Measurements from ENCODE around the gene PRKCA. TPM values are rescaled to one million over a fixed set of nuclear protein-coding genes. Genes with fewer than 3 reads are reported as not detected.

Gene PRKCA
- total and polyA plus RNA-seq, 2 donors from 2014 or later, result 8.0 to 50.8 TPM

DNA sequence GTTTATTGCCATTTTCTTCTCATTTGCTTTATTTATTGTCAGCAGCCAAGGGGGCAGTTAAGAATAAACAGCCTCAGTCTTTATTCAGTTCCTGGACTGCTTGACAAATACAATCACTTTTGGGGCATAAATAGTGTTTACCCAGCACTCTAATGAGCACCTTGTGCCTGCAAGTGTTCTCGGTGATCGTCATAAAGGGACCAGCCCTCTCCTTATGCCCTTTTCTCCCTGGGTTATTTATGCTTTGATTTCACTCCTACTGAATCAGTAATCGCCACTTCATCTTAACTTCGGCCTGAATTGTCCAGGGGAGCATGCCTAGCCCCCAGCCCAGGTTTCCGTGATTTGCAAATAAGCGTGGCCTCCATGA, 476.8 kb downstream of the PRKCA start:
- DNase-seq (no peak), FAIRE-seq (no peak)
- Histone ChIP-seq H3K27ac (ENCODE audit: low read depth in 2 of 2, low read length in 2 of 2) (no peak overlapping the region), H3K36me3 (ENCODE audit: control insufficient read depth in 2 of 3, insufficient read depth in 3 of 3, low read length in 3 of 3) (no peaks in the 10 kb centered on the region), H3K9me3 (ENCODE audit: control insufficient read depth in 2 of 3, insufficient read depth in 1 of 3, low read length in 3 of 3) (no peaks in the 10 kb centered on the region), H3K4me1 (ENCODE audit: control insufficient read depth in 2 of 3, insufficient read depth in 2 of 3, low read depth in 1 of 3, low read length in 3 of 3) (peaks cover 5 to 14% (median 6%) of the 10 kb centered on the region in 3 donors), H3K4me3 (ENCODE audit: low read length in 3 of 3) (no peak overlapping the region), H3K9ac (ENCODE audit: low read length in 3 of 3) (no peak overlapping the region), H3K27me3 (ENCODE audit: control insufficient read depth, insufficient read depth, low read length) (no peaks in the 10 kb centered on the region)
- TF ChIP-seq CTCF (IDR thresholded peaks at IDR 0.05; ENCODE audit: borderline replicate concordance, extremely low read depth, insufficient read depth), result no peak
- intact Hi-C loops (cut with DNase I), result no loop called here

GRCh38 chr17:66781135-66781534, 478.7 kb downstream of the PRKCA start:
- TF ChIP-seq CTCF (IDR thresholded peaks at IDR 0.05; ENCODE audit: borderline replicate concordance, extremely low read depth, insufficient read depth), result no peak
- H3K4me3 ChIP-seq (ENCODE audit: low read length in 3 of 3), result no peak overlapping the region
- H3K9me3 ChIP-seq (ENCODE audit: control insufficient read depth in 2 of 3, insufficient read depth in 1 of 3, low read length in 3 of 3), result no peaks in the 10 kb centered on the region
- no peak overlapping the region for H3K27ac ChIP-seq (ENCODE audit: low read depth in 2 of 2, low read length in 2 of 2)
- intact Hi-C loops (cut with DNase I), result no loop called here
- DNase-seq, result no peak
- peaks cover 0 to 5% (median 3%) of the 10 kb centered on the region in 3 donors for H3K4me1 ChIP-seq (ENCODE audit: control insufficient read depth in 2 of 3, insufficient read depth in 2 of 3, low read depth in 1 of 3, low read length in 3 of 3)
- H3K36me3 ChIP-seq (ENCODE audit: control insufficient read depth in 2 of 3, insufficient read depth in 3 of 3, low read length in 3 of 3), result no peaks in the 10 kb centered on the region
- no peak for FAIRE-seq
- H3K9ac ChIP-seq (ENCODE audit: low read length in 3 of 3), result no peak overlapping the region
- H3K27me3 ChIP-seq (ENCODE audit: control insufficient read depth, insufficient read depth, low read length), result no peaks in the 10 kb centered on the region

DNA sequence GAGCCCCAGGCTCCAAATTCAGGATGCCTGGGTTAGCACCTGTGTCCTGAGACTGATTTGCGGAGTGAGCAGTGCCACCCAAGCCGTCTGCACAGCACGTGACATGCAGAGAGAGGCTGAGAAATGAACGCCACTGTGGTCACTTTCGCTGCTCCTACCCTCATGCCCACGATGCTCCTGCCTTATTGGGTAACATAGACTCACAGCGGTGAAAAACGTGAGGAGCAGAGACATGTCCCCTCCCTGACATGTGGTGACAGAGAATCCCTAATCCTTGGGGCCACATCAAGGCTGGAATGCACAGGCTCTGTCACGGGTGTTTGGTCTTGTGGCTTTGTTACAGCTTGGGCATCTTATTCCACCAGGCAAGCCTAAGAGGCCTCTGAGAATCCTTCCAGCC, 480.4 kb downstream of the PRKCA start:
- Histone ChIP-seq H3K4me3 (ENCODE audit: low read length in 3 of 3) (no peak overlapping the region), H3K4me1 (ENCODE audit: control insufficient read depth in 2 of 3, insufficient read depth in 2 of 3, low read depth in 1 of 3, low read length in 3 of 3) (no peaks in the 10 kb centered on the region), H3K9ac (ENCODE audit: low read length in 3 of 3) (no peak overlapping the region), H3K27ac (ENCODE audit: low read depth in 2 of 2, low read length in 2 of 2) (no peak overlapping the region), H3K9me3 (ENCODE audit: control insufficient read depth in 2 of 3, insufficient read depth in 1 of 3, low read length in 3 of 3) (no peaks in the 10 kb centered on the region), H3K36me3 (ENCODE audit: control insufficient read depth in 2 of 3, insufficient read depth in 3 of 3, low read length in 3 of 3) (peaks cover 0 to 9% (median 6%) of the 10 kb centered on the region in 3 donors), H3K27me3 (ENCODE audit: control insufficient read depth, insufficient read depth, low read length) (no peaks in the 10 kb centered on the region)
- intact Hi-C loops (cut with DNase I), result no loop called here
- FAIRE-seq (no peak), DNase-seq (peak in 1 of 5 donors; percentile 32)
- TF ChIP-seq CTCF (IDR thresholded peaks at IDR 0.05; ENCODE audit: borderline replicate concordance, extremely low read depth, insufficient read depth), result no peak
